ENCODE results near the gene LIX1. TPM values are rescaled to one million over a fixed set of nuclear protein-coding genes. Genes with fewer than 3 reads are reported as not detected.
A peak's percentile ranks its signal among the peaks of the same experiment; 100 is the strongest.
"Not testable (repeated sequence)": the region's sequence is repeated elsewhere in the genome, so short reads cannot be mapped to it uniquely, and the experiment has no call there.

Gene LIX1
- total and polyA plus RNA-seq, 3 donors from 2014 or later: 0.76 TPM; not detected in 2

DNA sequence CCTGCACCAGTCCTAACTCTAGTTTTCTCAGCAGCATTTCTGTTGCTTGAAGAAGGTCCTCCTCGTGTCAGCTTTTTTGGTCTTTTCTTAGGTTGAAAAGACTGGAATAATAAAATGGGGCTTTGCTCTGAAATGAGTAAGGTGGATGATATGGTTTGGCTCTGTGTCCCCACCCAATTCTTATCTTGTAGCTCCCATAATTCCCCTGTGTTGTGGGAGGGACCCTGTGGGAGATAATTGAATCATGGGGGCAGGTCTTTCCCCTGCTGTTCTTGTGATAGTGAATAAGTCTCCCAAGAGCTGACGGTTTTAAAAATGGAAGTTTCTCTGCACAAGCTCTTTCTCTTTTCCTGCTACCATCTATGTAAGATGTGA lies 53.6 kb downstream of the LIX1 start:
- Histone ChIP-seq H3K4me1 (no peaks in the 10 kb centered on the region), H3K36me3 (ENCODE audit: low read depth, missing control alignments) (no peaks in the 10 kb centered on the region), H3K27ac (no peak overlapping the region), H3K27me3 (no peaks in the 10 kb centered on the region), H3K9me3 (no peaks in the 10 kb centered on the region), H3K4me3 (no peak overlapping the region)
- TF ChIP-seq, protein P1, sequence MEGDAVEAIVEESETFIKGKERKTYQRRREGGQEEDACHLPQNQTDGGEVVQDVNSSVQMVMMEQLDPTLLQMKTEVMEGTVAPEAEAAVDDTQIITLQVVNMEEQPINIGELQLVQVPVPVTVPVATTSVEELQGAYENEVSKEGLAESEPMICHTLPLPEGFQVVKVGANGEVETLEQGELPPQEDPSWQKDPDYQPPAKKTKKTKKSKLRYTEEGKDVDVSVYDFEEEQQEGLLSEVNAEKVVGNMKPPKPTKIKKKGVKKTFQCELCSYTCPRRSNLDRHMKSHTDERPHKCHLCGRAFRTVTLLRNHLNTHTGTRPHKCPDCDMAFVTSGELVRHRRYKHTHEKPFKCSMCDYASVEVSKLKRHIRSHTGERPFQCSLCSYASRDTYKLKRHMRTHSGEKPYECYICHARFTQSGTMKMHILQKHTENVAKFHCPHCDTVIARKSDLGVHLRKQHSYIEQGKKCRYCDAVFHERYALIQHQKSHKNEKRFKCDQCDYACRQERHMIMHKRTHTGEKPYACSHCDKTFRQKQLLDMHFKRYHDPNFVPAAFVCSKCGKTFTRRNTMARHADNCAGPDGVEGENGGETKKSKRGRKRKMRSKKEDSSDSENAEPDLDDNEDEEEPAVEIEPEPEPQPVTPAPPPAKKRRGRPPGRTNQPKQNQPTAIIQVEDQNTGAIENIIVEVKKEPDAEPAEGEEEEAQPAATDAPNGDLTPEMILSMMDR (IDR thresholded peaks at IDR 0.05): no peak
- intact Hi-C loops (cut with DNase I; ENCODE audit: low total_unique reads): no loop called here
- WGBS, 2 donors: 79 to 81% methylated on average over 2 of the region's 2 CpGs
- no peak for DNase-seq

GRCh38 chr5:97087138-97087537 lies 55.3 kb downstream of the LIX1 start:
- no peaks in the 10 kb centered on the region for H3K27me3 ChIP-seq
- no peak overlapping the region for H3K27ac ChIP-seq
- H3K4me1 ChIP-seq: no peaks in the 10 kb centered on the region
- H3K4me3 ChIP-seq: no peak overlapping the region
- no peaks in the 10 kb centered on the region for H3K36me3 ChIP-seq (ENCODE audit: low read depth, missing control alignments)
- no peaks in the 10 kb centered on the region for H3K9me3 ChIP-seq
- intact Hi-C loops (cut with DNase I; ENCODE audit: low total_unique reads): no loop called here
- no peak for DNase-seq
- 80 to 90% methylated on average over 4 of the region's 4 CpGs for WGBS, 2 donors
- TF ChIP-seq POLR2A (IDR thresholded peaks at IDR 0.05): no peak
- TF ChIP-seq, protein P1 (IDR thresholded peaks at IDR 0.05): no peak

GRCh38 chr5:97085459-97086181 lies 56.8 kb downstream of the LIX1 start:
- no peak for DNase-seq
- intact Hi-C loops (cut with DNase I; ENCODE audit: low total_unique reads): no loop called here

GRCh38 chr5:97084782-97085458 lies 57.5 kb downstream of the LIX1 start:
- DNase-seq: peak; percentile 46
- H3K4me1 ChIP-seq; H3K27ac ChIP-seq; intact Hi-C loops (cut with DNase I; ENCODE audit: low total_unique reads); H3K9me3 ChIP-seq; H3K27me3 ChIP-seq; H3K36me3 ChIP-seq (ENCODE audit: low read depth, missing control alignments): not testable (repeated sequence)
- WGBS, 2 donors: 74 to 80% methylated on average over 3 to 21 of the region's 21 CpGs
- H3K4me3 ChIP-seq: peak overlapping the region in 1 of 2 donors; percentile 50

More at GRCh38 chr5:97085459-97086181, 56.8 kb downstream of the LIX1 start:
- H3K4me1 ChIP-seq: no peaks in the 10 kb centered on the region
- 71 to 90% methylated on average over 7 to 22 of the region's 22 CpGs for WGBS, 2 donors
- no peak overlapping the region for H3K27ac ChIP-seq
- TF ChIP-seq, protein P1 (IDR thresholded peaks at IDR 0.05): no peak
- no peak for TF ChIP-seq POLR2A (IDR thresholded peaks at IDR 0.05)
- H3K27me3 ChIP-seq: no peaks in the 10 kb centered on the region
- H3K4me3 ChIP-seq: peak overlapping the region in 1 of 2 donors; percentile 50
- H3K36me3 ChIP-seq (ENCODE audit: low read depth, missing control alignments): no peaks in the 10 kb centered on the region
- no peaks in the 10 kb centered on the region for H3K9me3 ChIP-seq

- intact Hi-C loops (cut with DNase I; ENCODE audit: low total_unique reads): no loop called here
- TF ChIP-seq POLR2A (IDR thresholded peaks at IDR 0.05): no peak
- TF ChIP-seq, protein P1 (IDR thresholded peaks at IDR 0.05): no peak
- no peak overlapping the region for H3K27ac ChIP-seq
- no peak overlapping the region for H3K4me3 ChIP-seq
- 80 to 88% methylated on average over 4 of the region's 4 CpGs for WGBS, 2 donors
- H3K4me1 ChIP-seq: no peaks in the 10 kb centered on the region
- no peaks in the 10 kb centered on the region for H3K27me3 ChIP-seq
- no peaks in the 10 kb centered on the region for H3K9me3 ChIP-seq
- H3K36me3 ChIP-seq (ENCODE audit: low read depth, missing control alignments): no peaks in the 10 kb centered on the region
- no peak for DNase-seq
Measured at GRCh38 chr5:97078958-97079743, 63.3 kb downstream of the LIX1 start.
